Suppressor macrophage treated with lipopolysaccharide for 1 hour (primary cell): ENCODE measurements around the gene RPS10.
"Not testable (repeated sequence)": the region's sequence is repeated elsewhere in the genome, so short reads cannot be mapped to it uniquely, and the experiment has no call there.

Experiments used
- DNase-seq, 3 donors: peaks; one replicate each; pipeline ENCODE4 v3.0.0-alpha.2; 2020 to 2022

The RPS10 gene

GRCh38 chr6:34447386-34447785 lies 21.5 kb upstream of the RPS10 start:
- peak in 1 of 3 donors; percentile 21 for DNase-seq

GRCh38 chr6:34445313-34445860 lies 19.5 kb upstream of the RPS10 start:
- DNase-seq, result no peak

GRCh38 chr6:34441526-34441925 lies 15.7 kb upstream of the RPS10 start:
- DNase-seq, result no peak

- no peak for DNase-seq
Measured at GRCh38 chr6:34439442-34439841, 13.6 kb upstream of the RPS10 start.

- no peak for DNase-seq
Measured at GRCh38 chr6:34438705-34439104, 12.8 kb upstream of the RPS10 start.

DNA sequence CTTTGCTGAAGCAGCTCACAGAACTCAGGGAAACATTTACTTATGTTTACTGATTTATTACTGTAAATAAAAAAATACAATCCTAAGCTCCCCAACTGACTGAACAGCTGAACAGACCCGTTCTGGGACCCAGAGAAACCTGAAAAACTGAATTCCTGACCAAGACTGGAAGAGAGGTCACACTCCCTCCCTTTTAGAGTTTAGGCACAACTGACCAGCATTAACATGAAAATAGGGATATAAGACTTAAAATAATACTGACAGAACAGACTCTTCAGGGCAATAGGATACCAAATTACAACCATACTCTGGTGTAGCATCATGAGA lies 11.7 kb upstream of the RPS10 start:
- no peak for DNase-seq

DNA sequence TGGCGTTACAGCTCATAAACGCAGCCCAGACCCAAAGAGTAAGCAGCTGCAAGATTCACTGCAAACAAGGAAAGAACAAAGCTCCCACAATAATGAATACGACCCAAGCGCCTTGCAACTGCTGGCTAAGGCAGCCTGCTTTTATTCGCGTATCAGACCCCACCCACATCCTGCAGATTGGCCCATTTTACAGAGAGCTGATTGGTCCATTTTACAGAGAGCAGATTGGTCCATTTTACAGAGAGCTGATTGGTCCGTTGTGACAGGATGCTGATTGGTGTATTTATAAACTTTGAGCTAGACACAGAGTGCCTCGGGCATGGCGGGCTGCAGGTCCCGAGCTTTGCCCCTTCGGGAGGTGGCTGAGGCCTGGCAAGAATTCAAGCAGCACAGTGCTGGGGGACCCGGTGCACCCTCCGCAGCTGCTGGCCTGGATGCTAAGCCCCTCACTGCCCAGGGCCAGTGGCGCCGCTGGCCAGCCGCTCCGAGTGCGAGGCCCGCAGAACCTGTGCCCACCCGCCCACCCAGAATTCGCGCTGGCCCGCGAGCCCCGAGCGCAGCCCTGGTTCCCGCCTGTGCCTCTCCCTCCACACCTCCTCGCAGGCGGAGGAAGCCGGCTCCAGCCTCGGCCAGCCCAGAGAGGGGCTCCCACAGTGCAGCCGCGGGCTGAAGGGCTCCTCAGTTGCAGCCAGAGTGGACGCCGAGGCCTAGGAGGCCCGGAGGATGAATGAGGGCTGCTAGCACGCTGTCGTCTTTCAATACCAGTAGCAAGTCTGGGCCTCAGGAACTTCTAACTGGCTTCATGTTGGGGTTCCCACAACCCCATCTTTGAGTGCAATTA lies 11.2 kb upstream of the RPS10 start:
- DNase-seq, result no peak

DNA sequence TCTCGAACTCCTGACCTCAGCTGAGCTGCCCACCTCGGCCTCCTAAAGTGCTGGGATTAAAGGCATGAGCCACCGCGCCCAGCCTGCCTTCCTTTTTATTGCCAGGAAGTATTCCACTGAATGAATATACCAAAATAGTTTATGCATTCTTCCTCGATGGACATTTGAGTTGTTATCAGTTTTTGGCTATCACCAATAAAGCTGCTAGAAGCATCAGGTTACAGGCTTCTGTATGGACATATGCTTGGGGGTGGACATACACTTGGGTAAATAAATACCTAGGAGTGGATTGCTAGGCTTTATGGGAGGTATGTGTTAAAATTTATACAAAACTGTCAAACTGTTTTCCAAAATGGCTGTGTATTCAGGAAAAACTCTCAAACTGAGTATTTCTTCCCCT lies 10.0 kb upstream of the RPS10 start:
- no peak for DNase-seq

DNA sequence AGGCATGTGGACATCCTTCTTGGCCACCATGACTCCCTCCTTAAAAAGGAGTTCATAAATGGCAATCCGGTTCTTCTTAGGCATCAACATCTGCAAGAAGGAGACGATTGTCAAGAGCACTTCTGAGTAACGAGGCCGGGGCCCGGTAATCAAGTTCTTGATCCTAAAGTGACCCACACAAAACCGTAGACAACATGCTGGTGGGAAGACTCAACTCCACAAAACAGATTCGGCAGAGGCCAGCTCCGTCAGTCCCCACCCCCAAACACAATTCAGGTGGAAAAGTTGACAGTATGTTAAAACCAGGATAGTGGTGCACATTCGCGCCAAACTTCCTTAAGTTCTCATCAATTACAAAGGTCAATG lies 754 bp downstream of the RPS10 start:
- DNase-seq, result peak in 2 of 3 donors; percentile 4 to 25

- DNase-seq, result no peak
Measured at GRCh38 chr6:34424200-34425131, 1.4 kb downstream of the RPS10 start.

DNA sequence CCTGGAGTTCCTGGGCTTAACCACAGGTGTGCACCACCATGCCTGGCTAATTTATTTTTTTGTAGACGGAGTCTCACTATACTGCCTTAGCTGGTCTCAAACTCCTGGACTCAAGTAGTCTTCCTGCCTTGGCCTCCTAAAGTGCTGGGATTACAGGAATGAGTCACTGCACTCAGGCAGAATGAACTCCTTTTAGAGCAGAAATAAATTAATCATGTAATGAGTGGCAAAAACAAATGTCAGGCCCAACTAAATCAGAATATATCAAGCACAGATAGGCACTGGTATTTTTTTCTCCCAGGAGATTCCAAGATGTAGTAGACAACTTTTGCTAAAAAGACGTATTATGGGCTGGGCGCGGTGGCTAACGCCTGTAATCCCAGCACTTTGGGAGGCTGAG lies 2.6 kb downstream of the RPS10 start:
- DNase-seq, result no peak

GRCh38 chr6:34418367-34418766 lies 7.5 kb downstream of the RPS10 start:
- DNase-seq, result no peak

GRCh38 chr6:34416877-34417371 lies 8.9 kb downstream of the RPS10 start:
- DNase-seq, result no peak

GRCh38 chr6:34414999-34415858 lies 10.6 kb downstream of the RPS10 start:
- DNase-seq, result peak; percentile 78 to 89 (median 87)

- DNase-seq, result no peak
Measured at GRCh38 chr6:34412643-34413214, 13.1 kb downstream of the RPS10 start.

GRCh38 chr6:34412016-34412415 lies 13.9 kb downstream of the RPS10 start:
- DNase-seq, result no peak

DNA sequence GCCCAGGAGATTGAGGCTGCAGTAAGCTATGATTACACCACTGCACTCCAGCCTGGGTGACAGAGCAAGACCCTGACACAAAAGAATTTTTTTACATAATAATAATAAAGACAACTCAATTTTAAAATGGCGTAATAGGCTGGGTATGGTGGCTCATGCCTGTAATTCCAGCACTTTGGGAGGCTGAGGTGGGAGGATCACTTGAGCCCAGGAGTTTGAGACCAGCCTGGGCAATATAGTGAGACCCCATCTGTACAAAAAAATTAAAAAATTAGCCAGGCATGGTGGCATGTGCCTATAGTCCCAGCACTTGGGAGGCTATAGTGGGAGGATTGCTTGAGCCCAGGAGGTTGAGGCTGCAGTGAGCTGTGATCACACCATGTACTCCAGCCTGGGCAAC lies 18.0 kb downstream of the RPS10 start:
- DNase-seq, result not testable (repeated sequence)

DNA sequence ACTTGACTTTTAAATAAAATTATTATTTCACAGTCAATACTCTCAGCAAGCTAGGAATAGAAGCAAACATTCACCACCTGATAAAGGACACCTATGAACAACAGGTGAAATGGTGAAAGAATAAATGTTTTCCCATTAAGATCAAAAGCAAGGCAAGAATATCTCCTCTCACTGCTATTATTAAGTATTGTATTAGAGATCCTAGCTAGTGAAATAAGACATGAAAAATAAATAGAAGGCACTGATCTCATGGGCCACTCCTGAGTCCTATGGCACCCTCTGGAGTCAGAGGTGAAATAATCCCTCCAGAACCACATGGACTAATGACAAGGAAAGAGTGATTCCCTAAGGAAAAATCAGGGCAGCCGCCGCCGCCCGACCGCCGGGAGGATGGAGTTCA lies 29.4 kb downstream of the RPS10 start:
- DNase-seq, result no peak

DNA sequence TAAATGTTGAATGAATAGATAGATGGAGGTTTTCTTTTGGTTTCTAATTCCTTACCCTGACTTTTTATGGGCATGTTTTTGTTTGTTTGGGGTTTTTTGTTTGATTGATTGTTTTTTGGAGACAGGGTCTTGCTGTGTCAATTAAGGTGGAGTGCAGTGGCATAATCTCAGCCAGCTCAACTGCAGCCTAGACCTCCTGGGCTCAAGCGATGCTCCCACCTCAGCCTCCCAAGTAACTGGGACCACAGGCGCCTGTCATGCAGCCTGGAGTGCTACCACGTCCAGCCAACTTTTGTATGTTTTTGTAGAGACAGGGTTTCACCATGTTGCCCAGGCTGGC lies 31.9 kb downstream of the RPS10 start:
- no peak for DNase-seq

- peak; percentile 37 to 74 (median 72) for DNase-seq
Measured at GRCh38 chr6:34393191-34393965, 32.5 kb downstream of the RPS10 start.

GRCh38 chr6:34392497-34393190 lies 33.2 kb downstream of the RPS10 start, which contains the start of gene NUDT3:
TSS of gene NUDT3 (minus strand) at chr6:34392669. CDS start at chr6:34392362, 307 bp downstream.
- peak; percentile 96 to 98 (median 97) for DNase-seq
